Loucy (cell line): ENCODE measurements around the gene MADD.

Experiments used
- CTCF ChIP-seq: fragments of 200-600 bp; sonication (generic); conservative IDR thresholded peaks from 2 replicates; pipeline ENCODE4 v1.5.1; 2014; ENCODE audit warnings: mild to moderate bottlenecking, antibody characterized with exemption, low read length
- EZH2phosphoT487 ChIP-seq: fragments of 200-600 bp; IDR thresholded peaks from 2 replicates; pipeline ENCODE4 v1.6.1; 2018; ENCODE audit warnings: antibody characterized with exemption, mild to moderate bottlenecking, moderate library complexity, borderline replicate concordance

- TF ChIP-seq CTCF (no peak), EZH2phosphoT487 (no peak)
Measured at GRCh38 chr11:47254386-47254785, 15.5 kb upstream of the MADD start.
